ENCODE measurements around the gene TMEM132D.
A peak's percentile ranks its signal among the peaks of the same experiment; 100 is the strongest.

TMEM132D gene

GRCh38 chr12:129089576-129089975 is 814.2 kb downstream of the TMEM132D start:
- Mint-ChIP-seq H3K27me3 (no peaks in the 10 kb centered on the region), H3K4me1 (no peaks in the 10 kb centered on the region), H3K36me3 (no peaks in the 10 kb centered on the region), H3K4me3 (no peak overlapping the region), H3K9me3 (no peaks in the 10 kb centered on the region), H3K27ac (no peak overlapping the region)
- no peak for ATAC-seq

- H3K9me3 Mint-ChIP-seq = no peaks in the 10 kb centered on the region
- no peaks in the 10 kb centered on the region for H3K4me1 Mint-ChIP-seq
- no peak overlapping the region for H3K27ac Mint-ChIP-seq
- no peaks in the 10 kb centered on the region for H3K27me3 Mint-ChIP-seq
- peak; percentile 20 for ATAC-seq
- H3K36me3 Mint-ChIP-seq = no peaks in the 10 kb centered on the region
- no peak overlapping the region for H3K4me3 Mint-ChIP-seq
Observed at GRCh38 chr12:129084875-129085826, 818.7 kb downstream of the TMEM132D start.

GRCh38 chr12:129083121-129083840 is 820.5 kb downstream of the TMEM132D start:
- H3K36me3 Mint-ChIP-seq = no peaks in the 10 kb centered on the region
- no peak overlapping the region for H3K4me3 Mint-ChIP-seq
- no peaks in the 10 kb centered on the region for H3K9me3 Mint-ChIP-seq
- no peak overlapping the region for H3K27ac Mint-ChIP-seq
- H3K27me3 Mint-ChIP-seq = no peaks in the 10 kb centered on the region
- ATAC-seq = no peak
- no peaks in the 10 kb centered on the region for H3K4me1 Mint-ChIP-seq

GRCh38 chr12:129082441-129082840 is 821.4 kb downstream of the TMEM132D start:
- H3K27ac Mint-ChIP-seq = no peak overlapping the region
- ATAC-seq = no peak
- no peaks in the 10 kb centered on the region for H3K9me3 Mint-ChIP-seq
- H3K27me3 Mint-ChIP-seq = no peaks in the 10 kb centered on the region
- no peak overlapping the region for H3K4me3 Mint-ChIP-seq
- no peaks in the 10 kb centered on the region for H3K36me3 Mint-ChIP-seq
- no peaks in the 10 kb centered on the region for H3K4me1 Mint-ChIP-seq

- H3K4me1 Mint-ChIP-seq = no peaks in the 10 kb centered on the region
- ATAC-seq = no peak
- H3K27me3 Mint-ChIP-seq = no peaks in the 10 kb centered on the region
- no peak overlapping the region for H3K27ac Mint-ChIP-seq
- H3K36me3 Mint-ChIP-seq = no peaks in the 10 kb centered on the region
- H3K9me3 Mint-ChIP-seq = no peaks in the 10 kb centered on the region
- no peak overlapping the region for H3K4me3 Mint-ChIP-seq
Observed at GRCh38 chr12:129081755-129082250, 822.0 kb downstream of the TMEM132D start.

- Mint-ChIP-seq H3K27ac (no peak overlapping the region), H3K9me3 (no peaks in the 10 kb centered on the region), H3K4me1 (no peaks in the 10 kb centered on the region), H3K27me3 (no peaks in the 10 kb centered on the region), H3K4me3 (no peak overlapping the region), H3K36me3 (no peaks in the 10 kb centered on the region)
- no peak for ATAC-seq
Observed at GRCh38 chr12:129080821-129081220, 823.0 kb downstream of the TMEM132D start.

DNA sequence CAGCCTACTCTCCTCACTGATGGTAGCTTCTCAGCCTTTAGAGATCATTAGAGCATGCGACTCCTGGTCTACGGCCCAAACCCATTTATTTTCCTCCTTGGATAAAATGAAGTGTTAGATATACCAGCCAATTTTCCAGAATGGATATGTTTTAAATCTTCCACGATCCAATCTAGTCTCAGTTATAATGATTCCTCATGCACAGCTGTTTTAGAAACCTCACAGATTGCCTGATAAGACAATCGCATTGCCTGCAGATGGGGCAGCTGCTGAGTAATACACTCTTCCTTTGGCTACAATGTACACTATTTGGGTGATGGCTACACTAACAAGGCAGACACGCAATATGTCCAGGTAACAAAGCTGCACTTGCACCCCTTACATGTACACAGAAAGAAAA is 823.4 kb downstream of the TMEM132D start:
- Mint-ChIP-seq H3K27me3 (no peaks in the 10 kb centered on the region), H3K4me1 (no peaks in the 10 kb centered on the region), H3K36me3 (no peaks in the 10 kb centered on the region), H3K4me3 (no peak overlapping the region), H3K27ac (no peak overlapping the region), H3K9me3 (no peaks in the 10 kb centered on the region)
- no peak for ATAC-seq

- H3K36me3 Mint-ChIP-seq = no peaks in the 10 kb centered on the region
- no peaks in the 10 kb centered on the region for H3K27me3 Mint-ChIP-seq
- H3K4me1 Mint-ChIP-seq = no peaks in the 10 kb centered on the region
- ATAC-seq = no peak
- H3K9me3 Mint-ChIP-seq = no peaks in the 10 kb centered on the region
- no peak overlapping the region for H3K4me3 Mint-ChIP-seq
- no peak overlapping the region for H3K27ac Mint-ChIP-seq
Observed at GRCh38 chr12:129079719-129080118, 824.1 kb downstream of the TMEM132D start.

DNA sequence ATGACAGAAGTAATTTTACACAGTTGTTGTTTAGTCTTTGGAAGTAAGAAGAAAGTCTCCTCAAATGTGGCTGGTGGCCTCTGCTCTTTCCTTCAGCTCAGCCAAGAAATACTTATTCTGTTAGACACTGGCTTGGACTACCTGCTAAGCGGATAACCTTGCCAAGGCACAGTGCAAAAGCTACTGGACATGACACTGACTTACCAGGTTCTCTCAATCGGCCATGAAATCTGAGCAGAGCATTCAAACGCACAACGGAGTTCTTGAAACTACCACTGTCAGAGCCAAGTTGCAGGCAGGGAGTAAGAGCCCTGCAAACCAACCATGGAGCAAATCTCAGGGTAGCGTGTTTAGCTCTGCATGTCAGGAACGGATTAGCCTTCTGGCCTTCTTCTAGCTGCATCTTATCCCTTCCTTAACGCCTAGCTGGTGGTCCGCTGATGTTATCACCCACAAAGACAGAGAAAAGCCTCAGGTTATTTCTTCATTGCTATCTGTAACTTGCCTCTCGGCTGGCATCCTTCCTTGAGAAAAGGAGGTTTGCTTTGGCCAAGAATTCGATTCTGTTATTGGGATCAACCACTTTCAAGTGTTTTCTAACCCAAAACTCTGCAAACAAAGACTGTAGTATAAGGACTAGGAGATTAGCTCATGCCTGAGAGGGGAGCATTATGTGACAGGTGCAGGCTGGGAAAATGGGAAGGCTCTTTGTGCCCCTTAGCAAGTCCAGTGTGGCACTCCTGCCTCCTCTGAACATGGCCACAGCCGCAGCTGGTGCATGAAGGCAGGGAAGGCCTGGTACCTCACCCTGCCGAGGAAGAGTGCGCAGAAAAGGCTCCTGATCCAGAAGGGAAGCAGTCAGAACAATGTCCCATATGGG is 827.1 kb downstream of the TMEM132D start:
- Mint-ChIP-seq H3K4me1 (no peaks in the 10 kb centered on the region), H3K36me3 (no peaks in the 10 kb centered on the region), H3K27ac (no peak overlapping the region), H3K9me3 (no peaks in the 10 kb centered on the region), H3K4me3 (no peak overlapping the region), H3K27me3 (peaks cover 7% of the 10 kb centered on the region)
- no peak for ATAC-seq

- Mint-ChIP-seq H3K27me3 (peaks cover 9% of the 10 kb centered on the region), H3K4me1 (no peaks in the 10 kb centered on the region), H3K4me3 (no peak overlapping the region), H3K27ac (no peak overlapping the region), H3K36me3 (no peaks in the 10 kb centered on the region), H3K9me3 (no peaks in the 10 kb centered on the region)
- ATAC-seq = no peak
Observed at GRCh38 chr12:129075460-129076208, 828.2 kb downstream of the TMEM132D start.

GRCh38 chr12:129074379-129074778 is 829.4 kb downstream of the TMEM132D start:
- no peak for ATAC-seq
- no peaks in the 10 kb centered on the region for H3K4me1 Mint-ChIP-seq

GRCh38 chr12:129073157-129073915 is 830.5 kb downstream of the TMEM132D start:
- ATAC-seq = no peak
- Mint-ChIP-seq H3K27me3 (peaks cover 9% of the 10 kb centered on the region), H3K9me3 (no peaks in the 10 kb centered on the region), H3K4me3 (no peak overlapping the region), H3K27ac (no peak overlapping the region), H3K36me3 (no peaks in the 10 kb centered on the region), H3K4me1 (no peaks in the 10 kb centered on the region)

More at GRCh38 chr12:129074379-129074778, 829.4 kb downstream of the TMEM132D start:
- Mint-ChIP-seq H3K27me3 (peaks cover 9% of the 10 kb centered on the region), H3K4me3 (no peak overlapping the region), H3K36me3 (no peaks in the 10 kb centered on the region), H3K27ac (no peak overlapping the region), H3K9me3 (no peaks in the 10 kb centered on the region)

DNA sequence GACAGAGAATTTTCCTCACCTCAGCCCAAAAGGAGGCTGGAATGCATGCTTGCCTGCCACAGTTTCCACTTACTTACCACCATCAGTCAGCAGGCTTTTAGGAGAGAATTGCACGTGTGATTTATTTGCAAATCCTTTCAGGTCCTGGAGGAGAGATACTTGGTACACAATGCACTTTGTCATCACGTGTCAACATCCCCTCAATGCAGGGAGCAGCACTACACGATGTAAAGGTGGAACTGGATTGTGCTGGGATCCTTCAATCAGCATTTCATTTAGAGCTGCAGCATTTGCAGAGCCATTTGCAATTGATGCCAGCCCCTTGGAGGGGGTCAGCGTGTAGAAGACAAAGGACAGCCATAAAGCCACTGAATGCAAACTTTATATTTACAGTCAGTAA is 832.5 kb downstream of the TMEM132D start:
- Mint-ChIP-seq H3K36me3 (no peaks in the 10 kb centered on the region), H3K9me3 (no peaks in the 10 kb centered on the region), H3K4me1 (no peaks in the 10 kb centered on the region), H3K4me3 (no peak overlapping the region), H3K27me3 (peaks cover 11% of the 10 kb centered on the region), H3K27ac (no peak overlapping the region)
- ATAC-seq = no peak

DNA sequence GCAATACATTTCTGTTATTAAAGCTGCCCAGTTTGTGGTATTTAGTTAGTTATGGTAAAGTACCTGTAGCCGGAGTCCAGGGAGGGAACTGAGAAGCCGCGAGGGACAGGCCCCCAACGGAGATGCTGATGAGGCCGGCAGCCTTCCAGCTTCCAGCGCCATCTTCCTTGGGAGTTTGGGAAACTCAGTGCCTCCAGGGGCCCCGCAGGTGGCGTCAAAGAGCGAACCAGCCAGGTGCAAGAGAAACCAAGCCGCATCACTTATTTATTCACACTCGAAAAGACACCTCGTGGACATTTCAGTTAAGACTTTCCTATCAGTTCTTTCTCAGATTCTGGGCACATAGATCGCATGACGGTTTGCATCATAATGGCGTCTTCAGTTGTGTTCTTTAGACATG is 833.9 kb downstream of the TMEM132D start:
- peaks cover 4% of the 10 kb centered on the region for H3K9me3 Mint-ChIP-seq
- H3K27me3 Mint-ChIP-seq = peaks cover 21% of the 10 kb centered on the region
- H3K36me3 Mint-ChIP-seq = no peaks in the 10 kb centered on the region
- H3K4me3 Mint-ChIP-seq = no peak overlapping the region
- no peaks in the 10 kb centered on the region for H3K4me1 Mint-ChIP-seq
- ATAC-seq = no peak
- H3K27ac Mint-ChIP-seq = no peak overlapping the region
